Measurements from ENCODE around the gene TAPT1.

DNA sequence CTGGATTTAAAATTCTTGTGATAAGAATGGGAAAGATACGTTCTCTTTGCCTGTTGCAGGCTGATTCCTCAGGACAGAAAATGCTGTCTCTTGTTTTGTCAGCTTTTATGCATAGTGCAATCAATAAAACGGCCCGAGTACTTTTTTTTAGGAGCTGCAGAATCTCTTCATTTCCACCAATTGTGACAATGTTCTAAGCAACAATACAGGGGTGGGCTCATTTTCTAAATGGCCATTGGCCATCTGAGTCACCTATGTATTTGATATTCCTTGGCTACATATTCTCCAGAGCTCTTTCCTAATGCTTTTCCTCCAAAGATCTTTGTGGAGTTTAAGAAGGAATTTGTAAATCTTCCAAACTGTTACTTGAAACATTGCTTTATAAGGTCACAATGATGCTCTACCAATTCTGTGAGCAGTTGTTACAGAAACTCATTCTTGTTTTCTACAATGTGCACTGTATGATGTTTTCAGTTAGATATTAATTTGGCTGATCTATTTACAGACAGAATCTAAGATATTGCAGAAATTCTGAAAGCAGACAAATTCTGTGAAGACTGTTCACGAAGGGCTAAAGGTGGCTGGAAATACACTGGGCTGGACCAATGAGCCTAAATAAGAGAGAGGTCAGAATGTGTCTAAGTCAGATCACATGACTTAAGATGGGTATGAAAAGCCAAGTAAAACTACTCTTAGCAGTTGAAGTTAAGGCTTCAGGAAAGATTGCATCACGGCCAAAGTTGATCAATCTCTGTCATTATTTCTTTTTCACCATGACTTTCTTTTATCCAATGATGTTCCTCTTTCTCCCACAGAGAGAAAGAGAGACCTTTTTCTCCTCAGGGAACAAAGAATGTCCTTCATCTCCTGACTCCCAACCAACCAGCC is 33.4 kb downstream of the TAPT1 start:
- TF ChIP-seq, protein P1, sequence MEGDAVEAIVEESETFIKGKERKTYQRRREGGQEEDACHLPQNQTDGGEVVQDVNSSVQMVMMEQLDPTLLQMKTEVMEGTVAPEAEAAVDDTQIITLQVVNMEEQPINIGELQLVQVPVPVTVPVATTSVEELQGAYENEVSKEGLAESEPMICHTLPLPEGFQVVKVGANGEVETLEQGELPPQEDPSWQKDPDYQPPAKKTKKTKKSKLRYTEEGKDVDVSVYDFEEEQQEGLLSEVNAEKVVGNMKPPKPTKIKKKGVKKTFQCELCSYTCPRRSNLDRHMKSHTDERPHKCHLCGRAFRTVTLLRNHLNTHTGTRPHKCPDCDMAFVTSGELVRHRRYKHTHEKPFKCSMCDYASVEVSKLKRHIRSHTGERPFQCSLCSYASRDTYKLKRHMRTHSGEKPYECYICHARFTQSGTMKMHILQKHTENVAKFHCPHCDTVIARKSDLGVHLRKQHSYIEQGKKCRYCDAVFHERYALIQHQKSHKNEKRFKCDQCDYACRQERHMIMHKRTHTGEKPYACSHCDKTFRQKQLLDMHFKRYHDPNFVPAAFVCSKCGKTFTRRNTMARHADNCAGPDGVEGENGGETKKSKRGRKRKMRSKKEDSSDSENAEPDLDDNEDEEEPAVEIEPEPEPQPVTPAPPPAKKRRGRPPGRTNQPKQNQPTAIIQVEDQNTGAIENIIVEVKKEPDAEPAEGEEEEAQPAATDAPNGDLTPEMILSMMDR (conservative IDR thresholded peaks at IDR 0.05; ENCODE audit: low read depth in 2 of 2) = no peak
- no peak for TF ChIP-seq STAT1 (IDR thresholded peaks at IDR 0.05; ENCODE audit: unreplicated experiment)
- TF ChIP-seq POLR2AphosphoS5 (IDR thresholded peaks at IDR 0.05; ENCODE audit: low read depth) = no peak
- no peak for TF ChIP-seq EZH2 (IDR thresholded peaks at IDR 0.05; ENCODE audit: low read depth, unreplicated experiment)
- TF ChIP-seq CREB1 (CRISPR knock-in tag; IDR thresholded peaks at IDR 0.05; ENCODE audit: low read depth) = no peak
- no peak for TF ChIP-seq JUNB (IDR thresholded peaks at IDR 0.05; ENCODE audit: unreplicated experiment)
- TF ChIP-seq EZH2phosphoT487 (IDR thresholded peaks at IDR 0.05; ENCODE audit: unreplicated experiment) = no peak
- TF ChIP-seq, protein P2, sequence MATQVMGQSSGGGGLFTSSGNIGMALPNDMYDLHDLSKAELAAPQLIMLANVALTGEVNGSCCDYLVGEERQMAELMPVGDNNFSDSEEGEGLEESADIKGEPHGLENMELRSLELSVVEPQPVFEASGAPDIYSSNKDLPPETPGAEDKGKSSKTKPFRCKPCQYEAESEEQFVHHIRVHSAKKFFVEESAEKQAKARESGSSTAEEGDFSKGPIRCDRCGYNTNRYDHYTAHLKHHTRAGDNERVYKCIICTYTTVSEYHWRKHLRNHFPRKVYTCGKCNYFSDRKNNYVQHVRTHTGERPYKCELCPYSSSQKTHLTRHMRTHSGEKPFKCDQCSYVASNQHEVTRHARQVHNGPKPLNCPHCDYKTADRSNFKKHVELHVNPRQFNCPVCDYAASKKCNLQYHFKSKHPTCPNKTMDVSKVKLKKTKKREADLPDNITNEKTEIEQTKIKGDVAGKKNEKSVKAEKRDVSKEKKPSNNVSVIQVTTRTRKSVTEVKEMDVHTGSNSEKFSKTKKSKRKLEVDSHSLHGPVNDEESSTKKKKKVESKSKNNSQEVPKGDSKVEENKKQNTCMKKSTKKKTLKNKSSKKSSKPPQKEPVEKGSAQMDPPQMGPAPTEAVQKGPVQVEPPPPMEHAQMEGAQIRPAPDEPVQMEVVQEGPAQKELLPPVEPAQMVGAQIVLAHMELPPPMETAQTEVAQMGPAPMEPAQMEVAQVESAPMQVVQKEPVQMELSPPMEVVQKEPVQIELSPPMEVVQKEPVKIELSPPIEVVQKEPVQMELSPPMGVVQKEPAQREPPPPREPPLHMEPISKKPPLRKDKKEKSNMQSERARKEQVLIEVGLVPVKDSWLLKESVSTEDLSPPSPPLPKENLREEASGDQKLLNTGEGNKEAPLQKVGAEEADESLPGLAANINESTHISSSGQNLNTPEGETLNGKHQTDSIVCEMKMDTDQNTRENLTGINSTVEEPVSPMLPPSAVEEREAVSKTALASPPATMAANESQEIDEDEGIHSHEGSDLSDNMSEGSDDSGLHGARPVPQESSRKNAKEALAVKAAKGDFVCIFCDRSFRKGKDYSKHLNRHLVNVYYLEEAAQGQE (IDR thresholded peaks at IDR 0.05; ENCODE audit: unreplicated experiment) = no peak
- no peak for TF ChIP-seq ZNF114 (CRISPR knock-in tag; IDR thresholded peaks at IDR 0.05)
- TF ChIP-seq, protein P3, sequence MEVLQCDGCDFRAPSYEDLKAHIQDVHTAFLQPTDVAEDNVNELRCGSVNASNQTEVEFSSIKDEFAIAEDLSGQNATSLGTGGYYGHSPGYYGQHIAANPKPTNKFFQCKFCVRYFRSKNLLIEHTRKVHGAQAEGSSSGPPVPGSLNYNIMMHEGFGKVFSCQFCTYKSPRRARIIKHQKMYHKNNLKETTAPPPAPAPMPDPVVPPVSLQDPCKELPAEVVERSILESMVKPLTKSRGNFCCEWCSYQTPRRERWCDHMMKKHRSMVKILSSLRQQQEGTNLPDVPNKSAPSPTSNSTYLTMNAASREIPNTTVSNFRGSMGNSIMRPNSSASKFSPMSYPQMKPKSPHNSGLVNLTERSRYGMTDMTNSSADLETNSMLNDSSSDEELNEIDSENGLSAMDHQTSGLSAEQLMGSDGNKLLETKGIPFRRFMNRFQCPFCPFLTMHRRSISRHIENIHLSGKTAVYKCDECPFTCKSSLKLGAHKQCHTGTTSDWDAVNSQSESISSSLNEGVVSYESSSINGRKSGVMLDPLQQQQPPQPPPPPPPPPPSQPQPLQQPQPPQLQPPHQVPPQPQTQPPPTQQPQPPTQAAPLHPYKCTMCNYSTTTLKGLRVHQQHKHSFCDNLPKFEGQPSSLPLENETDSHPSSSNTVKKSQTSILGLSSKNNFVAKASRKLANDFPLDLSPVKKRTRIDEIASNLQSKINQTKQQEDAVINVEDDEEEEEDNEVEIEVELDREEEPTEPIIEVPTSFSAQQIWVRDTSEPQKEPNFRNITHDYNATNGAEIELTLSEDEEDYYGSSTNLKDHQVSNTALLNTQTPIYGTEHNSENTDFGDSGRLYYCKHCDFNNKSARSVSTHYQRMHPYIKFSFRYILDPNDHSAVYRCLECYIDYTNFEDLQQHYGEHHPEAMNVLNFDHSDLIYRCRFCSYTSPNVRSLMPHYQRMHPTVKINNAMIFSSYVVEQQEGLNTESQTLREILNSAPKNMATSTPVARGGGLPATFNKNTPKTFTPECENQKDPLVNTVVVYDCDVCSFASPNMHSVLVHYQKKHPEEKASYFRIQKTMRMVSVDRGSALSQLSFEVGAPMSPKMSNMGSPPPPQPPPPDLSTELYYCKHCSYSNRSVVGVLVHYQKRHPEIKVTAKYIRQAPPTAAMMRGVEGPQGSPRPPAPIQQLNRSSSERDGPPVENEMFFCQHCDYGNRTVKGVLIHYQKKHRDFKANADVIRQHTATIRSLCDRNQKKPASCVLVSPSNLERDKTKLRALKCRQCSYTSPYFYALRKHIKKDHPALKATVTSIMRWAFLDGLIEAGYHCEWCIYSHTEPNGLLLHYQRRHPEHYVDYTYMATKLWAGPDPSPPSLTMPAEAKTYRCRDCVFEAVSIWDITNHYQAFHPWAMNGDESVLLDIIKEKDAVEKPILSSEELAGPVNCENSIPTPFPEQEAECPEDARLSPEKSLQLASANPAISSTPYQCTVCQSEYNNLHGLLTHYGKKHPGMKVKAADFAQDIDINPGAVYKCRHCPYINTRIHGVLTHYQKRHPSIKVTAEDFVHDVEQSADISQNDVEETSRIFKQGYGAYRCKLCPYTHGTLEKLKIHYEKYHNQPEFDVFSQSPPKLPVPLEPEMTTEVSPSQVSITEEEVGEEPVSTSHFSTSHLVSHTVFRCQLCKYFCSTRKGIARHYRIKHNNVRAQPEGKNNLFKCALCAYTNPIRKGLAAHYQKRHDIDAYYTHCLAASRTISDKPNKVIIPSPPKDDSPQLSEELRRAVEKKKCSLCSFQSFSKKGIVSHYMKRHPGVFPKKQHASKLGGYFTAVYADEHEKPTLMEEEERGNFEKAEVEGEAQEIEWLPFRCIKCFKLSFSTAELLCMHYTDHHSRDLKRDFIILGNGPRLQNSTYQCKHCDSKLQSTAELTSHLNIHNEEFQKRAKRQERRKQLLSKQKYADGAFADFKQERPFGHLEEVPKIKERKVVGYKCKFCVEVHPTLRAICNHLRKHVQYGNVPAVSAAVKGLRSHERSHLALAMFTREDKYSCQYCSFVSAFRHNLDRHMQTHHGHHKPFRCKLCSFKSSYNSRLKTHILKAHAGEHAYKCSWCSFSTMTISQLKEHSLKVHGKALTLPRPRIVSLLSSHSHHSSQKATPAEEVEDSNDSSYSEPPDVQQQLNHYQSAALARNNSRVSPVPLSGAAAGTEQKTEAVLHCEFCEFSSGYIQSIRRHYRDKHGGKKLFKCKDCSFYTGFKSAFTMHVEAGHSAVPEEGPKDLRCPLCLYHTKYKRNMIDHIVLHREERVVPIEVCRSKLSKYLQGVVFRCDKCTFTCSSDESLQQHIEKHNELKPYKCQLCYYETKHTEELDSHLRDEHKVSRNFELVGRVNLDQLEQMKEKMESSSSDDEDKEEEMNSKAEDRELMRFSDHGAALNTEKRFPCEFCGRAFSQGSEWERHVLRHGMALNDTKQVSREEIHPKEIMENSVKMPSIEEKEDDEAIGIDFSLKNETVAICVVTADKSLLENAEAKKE (CRISPR knock-in tag; IDR thresholded peaks at IDR 0.05) = no peak
- no peak for TF ChIP-seq NANOG (IDR thresholded peaks at IDR 0.05; ENCODE audit: borderline replicate concordance)
- no peak for TF ChIP-seq ZNF331 (CRISPR knock-in tag; IDR thresholded peaks at IDR 0.05; ENCODE audit: low read depth)

Data from GM23338 (cell line).